GM12875 (cell line): ENCODE data around the gene NAXD.
"Not testable (repeated sequence)": the region's sequence is repeated elsewhere in the genome, so short reads cannot be mapped to it uniquely, and the experiment has no call there.

ENCODE experiments used
- H3K4me3 ChIP-seq: one replicate; pipeline ENCODE4 v1.5.1; 2011; ENCODE audit warnings: low read depth, low read length, control low read depth
- TF ChIP-seq, protein P1 (sequence below): IDR thresholded peaks from 2 replicates; pipeline ENCODE4 v1.5.1; 2011; ENCODE audit warnings: low read depth, mild to moderate bottlenecking, control low read depth, inconsistent platforms, low read length, moderate library complexity, borderline replicate concordance; ENCODE audit not compliant: insufficient read depth

The NAXD gene

DNA sequence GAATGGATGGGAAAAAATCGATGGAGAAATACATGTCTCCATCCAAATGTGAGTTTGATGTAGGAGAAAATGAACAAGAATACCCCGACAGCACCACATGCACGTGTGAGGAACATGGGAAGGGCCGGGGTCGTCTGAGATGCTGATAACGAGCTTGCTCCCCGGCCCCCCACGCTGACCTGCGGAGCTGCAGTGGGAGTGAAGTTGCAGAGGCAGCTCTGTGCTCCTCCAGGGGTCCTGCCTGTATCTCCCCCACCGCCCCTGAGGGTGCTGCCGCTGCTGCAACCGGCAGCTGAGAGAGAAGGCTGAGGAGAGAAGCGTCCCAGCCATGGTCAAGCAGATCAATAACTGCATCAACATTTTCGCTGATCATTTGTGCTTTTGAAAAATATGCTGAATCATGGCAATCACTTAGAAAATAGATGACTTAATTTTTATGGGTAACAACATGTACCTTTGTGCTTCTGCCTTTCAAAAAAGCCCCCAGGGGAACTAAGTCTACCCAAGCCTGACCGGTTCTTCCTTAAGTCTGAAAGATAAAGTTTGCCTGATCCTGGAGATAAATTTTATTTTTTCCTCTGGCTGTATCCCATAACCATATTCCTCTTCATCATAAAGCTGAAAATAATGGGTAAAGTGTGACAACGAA, 18.2 kb upstream of the NAXD start:
- TF ChIP-seq, protein P1, sequence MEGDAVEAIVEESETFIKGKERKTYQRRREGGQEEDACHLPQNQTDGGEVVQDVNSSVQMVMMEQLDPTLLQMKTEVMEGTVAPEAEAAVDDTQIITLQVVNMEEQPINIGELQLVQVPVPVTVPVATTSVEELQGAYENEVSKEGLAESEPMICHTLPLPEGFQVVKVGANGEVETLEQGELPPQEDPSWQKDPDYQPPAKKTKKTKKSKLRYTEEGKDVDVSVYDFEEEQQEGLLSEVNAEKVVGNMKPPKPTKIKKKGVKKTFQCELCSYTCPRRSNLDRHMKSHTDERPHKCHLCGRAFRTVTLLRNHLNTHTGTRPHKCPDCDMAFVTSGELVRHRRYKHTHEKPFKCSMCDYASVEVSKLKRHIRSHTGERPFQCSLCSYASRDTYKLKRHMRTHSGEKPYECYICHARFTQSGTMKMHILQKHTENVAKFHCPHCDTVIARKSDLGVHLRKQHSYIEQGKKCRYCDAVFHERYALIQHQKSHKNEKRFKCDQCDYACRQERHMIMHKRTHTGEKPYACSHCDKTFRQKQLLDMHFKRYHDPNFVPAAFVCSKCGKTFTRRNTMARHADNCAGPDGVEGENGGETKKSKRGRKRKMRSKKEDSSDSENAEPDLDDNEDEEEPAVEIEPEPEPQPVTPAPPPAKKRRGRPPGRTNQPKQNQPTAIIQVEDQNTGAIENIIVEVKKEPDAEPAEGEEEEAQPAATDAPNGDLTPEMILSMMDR: no peak
- H3K4me3 ChIP-seq: no peak overlapping the region

- no peak overlapping the region for H3K4me3 ChIP-seq
- TF ChIP-seq, protein P1: no peak
These were observed 15.0 kb upstream of the NAXD start for GRCh38 chr13:110600261-110600819.

DNA sequence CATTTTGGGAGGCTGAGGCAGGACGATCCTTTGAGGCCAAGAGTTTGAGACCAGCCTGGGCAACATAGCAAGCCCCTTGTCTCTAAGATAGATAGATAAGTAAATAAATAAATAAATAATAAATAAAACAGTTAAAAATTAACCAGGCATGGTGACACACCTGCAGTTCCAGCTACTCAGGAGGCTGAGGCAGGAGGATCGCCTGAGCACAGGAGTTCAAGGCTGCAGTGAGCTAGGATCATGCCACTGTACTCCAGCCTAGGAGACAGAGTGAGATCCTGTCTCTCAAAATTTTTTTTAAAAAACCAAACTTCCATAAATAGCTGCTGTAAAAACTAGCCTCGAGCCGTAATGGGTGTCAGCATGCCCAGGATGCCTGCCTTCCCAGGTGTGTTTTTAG, 14.4 kb upstream of the NAXD start:
- TF ChIP-seq, protein P1: no peak

DNA sequence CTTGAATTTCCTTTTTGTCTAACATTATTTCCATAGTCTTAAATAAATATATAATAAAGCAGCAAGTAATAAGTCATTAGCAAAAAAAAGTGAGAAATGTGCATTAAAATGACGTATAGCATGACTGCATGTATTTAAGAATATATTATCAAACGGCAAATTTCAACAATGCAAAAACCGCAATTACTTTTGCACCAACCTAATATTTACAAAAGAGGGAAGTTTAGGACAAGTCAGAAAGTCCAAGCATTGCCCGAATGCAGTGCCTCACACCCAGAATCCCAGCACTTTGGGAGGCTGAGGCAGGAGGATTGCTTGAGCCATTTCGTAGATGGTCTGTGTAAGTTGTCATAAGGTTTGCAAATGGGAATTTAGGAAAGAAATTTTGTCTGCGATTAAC, 10.2 kb upstream of the NAXD start:
- TF ChIP-seq, protein P1: no peak
- H3K4me3 ChIP-seq: no peak overlapping the region

More for the DNA sequence above, 14.4 kb upstream of the NAXD start:
- no peak overlapping the region for H3K4me3 ChIP-seq

DNA sequence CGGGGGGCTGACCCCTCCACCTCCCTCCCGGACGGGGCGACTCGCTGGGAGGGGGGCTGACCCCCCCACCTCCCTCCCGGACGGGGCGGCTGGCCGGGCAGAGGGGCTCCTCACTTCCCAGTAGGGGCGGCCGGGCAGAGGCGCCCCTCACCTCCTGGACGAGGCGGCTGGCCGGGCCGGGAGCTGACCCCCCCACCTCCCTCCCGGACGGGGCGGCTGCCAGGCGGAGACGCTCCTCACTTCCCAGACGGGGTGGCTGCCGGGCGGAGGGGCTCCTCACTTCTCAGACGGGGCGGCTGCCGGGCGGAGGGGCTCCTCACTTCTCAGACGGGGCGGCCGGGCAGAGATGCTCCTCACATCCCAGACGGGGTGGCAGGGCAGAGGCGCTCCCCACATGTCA, 9.1 kb upstream of the NAXD start:
- not testable (repeated sequence) for H3K4me3 ChIP-seq

GRCh38 chr13:110607675-110608224, 7.6 kb upstream of the NAXD start:
- H3K4me3 ChIP-seq: no peak overlapping the region
- TF ChIP-seq, protein P1: no peak

DNA sequence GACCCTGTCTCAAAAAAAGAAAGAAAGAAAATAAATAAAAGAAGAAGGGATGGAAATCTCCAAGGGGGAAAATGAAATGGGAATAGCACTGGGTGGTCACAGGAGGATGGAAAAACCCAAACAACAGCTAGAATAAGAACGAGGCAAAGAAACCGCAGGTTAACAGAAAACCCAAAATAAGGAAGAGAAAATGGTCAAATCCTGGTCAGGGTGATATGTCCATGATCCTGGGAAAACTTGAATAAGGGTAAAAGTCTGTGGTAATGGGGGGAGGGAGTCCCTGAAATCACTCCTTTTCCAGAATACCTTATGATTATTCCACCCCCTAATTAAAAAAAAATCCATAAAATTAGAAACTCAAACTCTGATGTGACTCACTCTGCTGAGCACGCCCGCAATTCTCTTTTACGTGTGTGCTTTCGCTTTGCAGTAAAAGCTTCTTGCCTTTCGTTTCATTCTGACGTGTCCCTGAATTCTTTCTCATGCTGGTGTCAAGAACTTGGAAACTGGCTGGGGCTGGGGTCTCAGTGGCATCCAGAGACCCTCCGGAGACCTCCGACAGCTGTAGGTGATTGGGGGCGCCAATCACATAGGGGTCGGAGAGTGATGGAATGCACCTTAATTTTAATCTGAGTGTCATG, 4.3 kb upstream of the NAXD start:
- no peak overlapping the region for H3K4me3 ChIP-seq
- TF ChIP-seq, protein P1: no peak
